ENCODE results near the gene SEBOX.

DNA sequence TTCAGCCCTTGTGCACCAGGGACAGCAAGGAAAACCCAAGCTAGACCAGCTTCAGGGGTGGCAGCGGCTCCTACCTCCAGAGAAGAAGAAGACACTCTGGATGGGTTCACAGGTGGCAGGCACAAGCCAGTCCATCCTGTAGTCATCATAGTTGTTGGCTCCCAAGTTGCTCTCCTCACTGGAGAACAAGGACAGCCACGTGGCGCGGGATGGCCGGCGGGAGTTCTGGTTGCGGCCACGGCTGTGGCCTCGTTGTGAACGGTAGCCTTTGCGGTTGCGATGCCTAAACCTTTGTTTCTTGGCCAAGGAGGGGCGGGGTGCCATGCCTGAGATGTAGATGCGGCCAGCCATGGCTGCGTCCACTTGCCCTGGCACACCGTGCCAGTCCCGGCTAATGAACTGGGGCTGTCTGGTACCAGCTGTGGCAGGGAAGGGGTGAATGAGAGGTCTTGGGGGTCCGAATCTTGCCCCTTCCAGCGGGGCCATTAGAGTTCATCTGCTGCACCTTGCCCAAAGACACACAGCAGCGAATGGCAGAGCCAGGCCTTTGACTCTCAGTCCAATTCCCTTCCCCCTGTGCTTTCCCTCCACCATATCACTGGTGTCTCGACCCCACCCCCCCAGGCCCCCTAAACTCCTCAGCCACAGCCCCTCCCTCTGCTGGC is 2.8 kb upstream of the SEBOX start:
- TF ChIP-seq, protein P1, sequence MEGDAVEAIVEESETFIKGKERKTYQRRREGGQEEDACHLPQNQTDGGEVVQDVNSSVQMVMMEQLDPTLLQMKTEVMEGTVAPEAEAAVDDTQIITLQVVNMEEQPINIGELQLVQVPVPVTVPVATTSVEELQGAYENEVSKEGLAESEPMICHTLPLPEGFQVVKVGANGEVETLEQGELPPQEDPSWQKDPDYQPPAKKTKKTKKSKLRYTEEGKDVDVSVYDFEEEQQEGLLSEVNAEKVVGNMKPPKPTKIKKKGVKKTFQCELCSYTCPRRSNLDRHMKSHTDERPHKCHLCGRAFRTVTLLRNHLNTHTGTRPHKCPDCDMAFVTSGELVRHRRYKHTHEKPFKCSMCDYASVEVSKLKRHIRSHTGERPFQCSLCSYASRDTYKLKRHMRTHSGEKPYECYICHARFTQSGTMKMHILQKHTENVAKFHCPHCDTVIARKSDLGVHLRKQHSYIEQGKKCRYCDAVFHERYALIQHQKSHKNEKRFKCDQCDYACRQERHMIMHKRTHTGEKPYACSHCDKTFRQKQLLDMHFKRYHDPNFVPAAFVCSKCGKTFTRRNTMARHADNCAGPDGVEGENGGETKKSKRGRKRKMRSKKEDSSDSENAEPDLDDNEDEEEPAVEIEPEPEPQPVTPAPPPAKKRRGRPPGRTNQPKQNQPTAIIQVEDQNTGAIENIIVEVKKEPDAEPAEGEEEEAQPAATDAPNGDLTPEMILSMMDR (IDR thresholded peaks at IDR 0.05), result no peak
- no peak for TF ChIP-seq POLR2A (IDR thresholded peaks at IDR 0.05; ENCODE audit: low read depth)
- TF ChIP-seq EP300 (IDR thresholded peaks at IDR 0.05), result no peak
- TF ChIP-seq POLR2AphosphoS5 (IDR thresholded peaks at IDR 0.05), result no peak

Data from esophagus muscularis mucosa (tissue), 4 donors.